HepG2 (cell line): ENCODE measurements around the gene RGMA. TPM values are rescaled to one million over a fixed set of nuclear protein-coding genes. Genes with fewer than 3 reads are reported as not detected.

ENCODE experiments used
- ATAC-seq: fragments of 200-7000 bp; cut with Tn5 transposase; 3 replicates; pipeline ENCODE4 v1.9.1; 2020; ENCODE audit warnings: mild to moderate bottlenecking, moderate library complexity
- BruUV-seq: library from RNA; stranded (reverse); fragments of 400-500 nt; replicated peaks from 2 replicates; lab custom pipeline; 2021; lab: Mats Ljungman, UMichigan
- CTCF ChIA-PET: fragments of 300-600 bp; formaldehyde crosslinking; extraction: SDS; loops from one replicate; lab custom pipeline; 2021; ENCODE audit warnings: low total read pairs, inconsistent platforms, low intra/inter-chr PET ratio; lab: Yijun Ruan, JAX
- POLR2A ChIA-PET: fragments of 350-600 bp; sonication (Branson Sonifier 250); formaldehyde crosslinking; loops from one replicate; lab custom pipeline; 2020; ENCODE audit warnings: antibody characterized with exemption, inconsistent platforms; lab: Yijun Ruan, JAX
- DNase-seq: peaks from one replicate; pipeline ENCODE4 v3.0.0-alpha.2; 2015; ENCODE audit warnings: low spot score
- FAIRE-seq: peaks from 3 replicates; lab custom pipeline; 2011; peaks lifted over from hg19 to GRCh38; lab: Jason Lieb, UNC
- H2AFZ ChIP-seq: one replicate; pipeline ENCODE4 v1.6.1; 2011; ENCODE audit warnings: low read length, inconsistent platforms
- H3K27ac ChIP-seq: fragments of 300-600 bp; 3 replicates; pipeline ENCODE4 v1.8.0; 2011; ENCODE audit warnings: mixed run types, mild to moderate bottlenecking, mixed read lengths, low read length, inconsistent platforms; ENCODE audit not compliant: insufficient read depth; ENCODE audit errors: extremely low read length
- H3K27me3 ChIP-seq, 2 experiments: fragments of 200-600 bp in 1 of 2; 2 replicates in 1 of 2; 3 replicates in 1 of 2; pipeline versions ENCODE4 v1.6.0 to v1.8.0; 2011; ENCODE audit warnings: low read length in 2 of 2, mild to moderate bottlenecking in 2 of 2, moderate library complexity in 2 of 2, inconsistent platforms in 1 of 2; ENCODE audit not compliant: insufficient read depth in 2 of 2, control insufficient read depth in 1 of 2
- H3K36me3 ChIP-seq, 2 experiments: fragments of 200-600 bp in 1 of 2; replicated peaks in 1 of 2; 2 replicates in 1 of 2; 3 replicates in 1 of 2; pipeline versions ENCODE4 v1.5.1 to v1.8.0; 2011; ENCODE audit warnings: low read length in 2 of 2, inconsistent platforms in 1 of 2; ENCODE audit not compliant: insufficient read depth in 2 of 2, control insufficient read depth in 1 of 2
- H3K4me1 ChIP-seq: 2 replicates; pipeline ENCODE4 v1.5.1; 2012; ENCODE audit warnings: low read length, inconsistent platforms; ENCODE audit not compliant: insufficient read depth
- H3K4me2 ChIP-seq: 2 replicates; pipeline ENCODE4 v1.6.0; 2011; ENCODE audit warnings: low read depth, low read length, inconsistent platforms
- H3K4me3 ChIP-seq, 3 experiments: fragments of 200-600 bp in 1 of 3; sonication (generic), shearing (Covaris generic) in 1 of 3; replicated peaks in 1 of 3; 2 replicates each; pipeline ENCODE4 v1.5.1; 2011 to 2016; ENCODE audit warnings: low read length in 3 of 3, inconsistent platforms in 2 of 3, low read depth in 2 of 3, mild to moderate bottlenecking in 2 of 3, control low read depth in 1 of 3, mixed read lengths in 1 of 3; ENCODE audit not compliant: insufficient read depth in 1 of 3
- H3K79me2 ChIP-seq: one replicate; pipeline ENCODE4 v1.6.1; 2011; ENCODE audit warnings: low read length, inconsistent platforms; ENCODE audit not compliant: insufficient read depth
- H3K9ac ChIP-seq: 2 replicates; pipeline ENCODE4 v1.6.0; 2011; ENCODE audit warnings: mild to moderate bottlenecking, low read depth, low read length, inconsistent platforms; ENCODE audit not compliant: insufficient read depth
- H3K9me3 ChIP-seq: 2 replicates; pipeline ENCODE4 v1.5.1; 2012; ENCODE audit warnings: mild to moderate bottlenecking, low read length
- H4K20me1 ChIP-seq: 2 replicates; pipeline ENCODE4 v1.6.0; 2011; ENCODE audit warnings: inconsistent platforms, mild to moderate bottlenecking, low read length, moderate library complexity; ENCODE audit not compliant: insufficient read depth
- ARNT ChIP-seq: fragments of 450-650 bp; IDR thresholded peaks from 2 replicates; pipeline ENCODE4 v1.6.1; 2017
- EHMT2 ChIP-seq: fragments of 200-600 bp; sonication (generic); IDR thresholded peaks from 2 replicates; pipeline ENCODE4 v1.7.0; 2017; ENCODE audit warnings: antibody characterized with exemption, low read depth, low read length, borderline replicate concordance
- HHEX ChIP-seq: IDR thresholded peaks from 2 replicates; pipeline ENCODE4 v1.6.1; 2016; ENCODE audit warnings: control low read depth
- HNF1B ChIP-seq: sonication (generic); formaldehyde crosslinking; IDR thresholded peaks from 2 replicates; pipeline ENCODE4 v1.5.1; 2020; ENCODE audit warnings: mild to moderate bottlenecking, moderate library complexity, missing genetic modification reagents
- KLF9 ChIP-seq: IDR thresholded peaks from 2 replicates; pipeline ENCODE4 v1.6.1; 2016; ENCODE audit warnings: low read depth
- NBN ChIP-seq: fragments of 450-650 bp; conservative IDR thresholded peaks from 2 replicates; pipeline ENCODE4 v1.6.1; 2017
- NFE2L1 ChIP-seq: sonication (generic); formaldehyde crosslinking; IDR thresholded peaks from 2 replicates; pipeline ENCODE4 v1.4.0; 2020; ENCODE audit warnings: missing genetic modification reagents, mild to moderate bottlenecking, borderline replicate concordance
- PAF1 ChIP-seq: IDR thresholded peaks from 2 replicates; pipeline ENCODE4 v1.6.1; 2016; ENCODE audit warnings: missing genetic modification reagents, missing compliant biosample characterization
- THAP9 ChIP-seq: sonication (generic); formaldehyde crosslinking; IDR thresholded peaks from 2 replicates; pipeline ENCODE4; 2020; ENCODE audit warnings: missing genetic modification reagents, mild to moderate bottlenecking, borderline replicate concordance
- ZNF275 ChIP-seq: sonication (generic); formaldehyde crosslinking; IDR thresholded peaks from 2 replicates; pipeline ENCODE4 v1.8.0; 2022; ENCODE audit warnings: missing genetic modification reagents, mild to moderate bottlenecking, inconsistent platforms, borderline replicate concordance
- ZNF713 ChIP-seq: sonication (generic); formaldehyde crosslinking; IDR thresholded peaks from 2 replicates; pipeline ENCODE4 v1.4.0; 2020; ENCODE audit warnings: mild to moderate bottlenecking, missing genetic modification reagents
- WGBS: methylation state at CpG from one replicate; pipeline ENCODE4 v1.1.6; 2017; ENCODE audit warnings: low lambda C conversion rate; 5-methylcytosine and 5-hydroxymethylcytosine counted together
- in situ Hi-C: cut with HindIII; loops from 2 replicates; pipeline ENCODE4 v1.10.0; 2017; ENCODE audit warnings: low pct_unique_long_range_greater_than_20kb; ENCODE audit not compliant: extremely low pct_ligation_motif_present
- intact Hi-C: fragments of 100-400 bp; cut with micrococcal nuclease; formaldehyde crosslinking; loops from one replicate; pipeline ENCODE4 v1.10.0; 2022; ENCODE audit not compliant: unreplicated experiment
- polyA plus RNA-seq, 8 experiments: library from polyadenylated mRNA; depleted of rRNA in 3 of 8; stranded (reverse) in 7 of 8; unstranded in 1 of 8; fragments of >200 nt; fragmentation: Illumina TruSeq in 4 of 8; extraction: Trizol in 4 of 8; gene quantifications; 2 replicates each; pipeline versions ENCODE4 v1.2.1 to v1.2.3, GENCODE V29; 2011 to 2016; ENCODE audit warnings: low read depth in 4 of 8, missing spikeins in 1 of 8, mixed read lengths in 1 of 8; ENCODE audit not compliant: insufficient read depth in 1 of 8
- total RNA-seq, 5 experiments: library from RNA; depleted of rRNA; stranded (reverse); fragments of >200 nt; fragmentation: Illumina TruSeq; extraction: Trizol; gene quantifications; 2 replicates each; pipeline ENCODE4 v1.2.3, GENCODE V29; 2016; ENCODE audit warnings: low read depth in 1 of 5
- TF ChIP-seq, protein P1 (sequence below): sonication (generic); formaldehyde crosslinking; IDR thresholded peaks from 2 replicates; pipeline ENCODE4 v1.4.0; 2020; ENCODE audit warnings: missing genetic modification reagents
- TF ChIP-seq, protein P2 (sequence below), 2 experiments: sonication (generic) in 1 of 2; formaldehyde crosslinking in 1 of 2; IDR thresholded peaks; 2 replicates each; pipeline versions ENCODE4 v1.4.0 to v1.6.1; 2018 to 2020; ENCODE audit warnings: missing genetic modification reagents in 2 of 2, borderline replicate concordance in 1 of 2, low read depth in 1 of 2, mild to moderate bottlenecking in 1 of 2, missing biosample characterization in 1 of 2

The RGMA gene
- total and polyA plus RNA-seq, 2 of the 13 experiments (the other 11 are each of a cell fraction or from before 2014, with no cell fraction given): not detected

DNA sequence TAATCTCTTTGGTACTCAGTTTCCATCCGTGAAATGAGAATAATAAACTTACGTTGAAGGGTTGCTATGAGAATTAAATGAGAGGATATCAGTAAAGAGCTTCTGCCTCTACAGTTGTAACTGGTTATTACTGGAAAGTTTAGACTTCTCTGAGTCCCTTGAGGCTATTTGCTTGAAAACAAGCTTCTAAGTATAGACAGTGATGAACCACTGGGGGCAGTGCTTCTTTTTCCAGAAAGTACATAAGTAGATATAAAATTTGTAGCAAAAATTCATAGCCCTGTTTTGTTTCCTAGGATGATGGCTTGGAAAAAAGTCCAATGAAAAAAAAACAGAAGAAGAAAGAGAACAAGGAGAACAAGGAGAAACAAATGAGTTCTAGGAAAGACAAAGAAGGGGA lies 87.1 kb downstream of the RGMA start (continued):
- no peak for TF ChIP-seq EHMT2
- TF ChIP-seq ZNF713 (CRISPR knock-in tag): no peak
- no peak for TF ChIP-seq PAF1 (CRISPR knock-in tag)
- TF ChIP-seq, all 625 proteins: peak for 0

DNA sequence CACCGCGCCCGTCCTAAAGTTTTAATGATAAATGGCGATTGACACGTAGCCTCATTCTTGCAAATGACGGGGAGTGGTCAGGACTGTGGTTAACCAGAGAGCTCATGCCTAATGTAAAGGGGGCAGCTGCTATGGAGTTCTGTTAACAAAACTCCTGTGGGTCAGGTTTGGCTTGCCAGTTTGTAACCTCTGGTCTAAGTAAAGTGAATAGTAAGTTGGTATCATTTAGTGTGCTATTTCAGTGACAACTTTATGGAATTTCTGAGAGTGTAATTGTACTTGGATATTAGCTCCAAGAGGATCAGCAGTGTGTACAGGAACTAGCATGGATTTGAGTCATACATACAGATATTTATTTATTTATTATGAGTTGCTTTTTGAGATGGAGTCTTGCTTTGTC lies 87.9 kb downstream of the RGMA start:
- no peak overlapping the region for H3K4me2 ChIP-seq
- no peak overlapping the region for H3K27ac ChIP-seq
- in situ Hi-C loops (loop anchor here (25.0 kb wide), 1 partner anchor 214 kb away; no protein-coding TSS in a partner anchor), intact Hi-C loops (no loop called here)
- DNase-seq (no peak), ATAC-seq (no peak), FAIRE-seq (no peak)
- H2AFZ ChIP-seq: no peak overlapping the region
- H3K79me2 ChIP-seq: no peaks in the 10 kb centered on the region
- POLR2A ChIA-PET: no interaction called here
- BruUV-seq: no TSS peak
- no peaks in the 10 kb centered on the region for H3K27me3 ChIP-seq
- CTCF ChIA-PET: no interaction called here
- WGBS: 97% methylated on average over 6 of the region's 6 CpGs
- no peak overlapping the region for H3K4me3 ChIP-seq
- H3K9ac ChIP-seq: no peak overlapping the region
- no peaks in the 10 kb centered on the region for H4K20me1 ChIP-seq
- peaks cover 24 to 89% of the 10 kb centered on the region in 2 experiments for H3K36me3 ChIP-seq
- no peaks in the 10 kb centered on the region for H3K9me3 ChIP-seq
- no peaks in the 10 kb centered on the region for H3K4me1 ChIP-seq
- no peak for TF ChIP-seq THAP9 (CRISPR knock-in tag)
- no peak for TF ChIP-seq HNF1B
- TF ChIP-seq, protein P1, sequence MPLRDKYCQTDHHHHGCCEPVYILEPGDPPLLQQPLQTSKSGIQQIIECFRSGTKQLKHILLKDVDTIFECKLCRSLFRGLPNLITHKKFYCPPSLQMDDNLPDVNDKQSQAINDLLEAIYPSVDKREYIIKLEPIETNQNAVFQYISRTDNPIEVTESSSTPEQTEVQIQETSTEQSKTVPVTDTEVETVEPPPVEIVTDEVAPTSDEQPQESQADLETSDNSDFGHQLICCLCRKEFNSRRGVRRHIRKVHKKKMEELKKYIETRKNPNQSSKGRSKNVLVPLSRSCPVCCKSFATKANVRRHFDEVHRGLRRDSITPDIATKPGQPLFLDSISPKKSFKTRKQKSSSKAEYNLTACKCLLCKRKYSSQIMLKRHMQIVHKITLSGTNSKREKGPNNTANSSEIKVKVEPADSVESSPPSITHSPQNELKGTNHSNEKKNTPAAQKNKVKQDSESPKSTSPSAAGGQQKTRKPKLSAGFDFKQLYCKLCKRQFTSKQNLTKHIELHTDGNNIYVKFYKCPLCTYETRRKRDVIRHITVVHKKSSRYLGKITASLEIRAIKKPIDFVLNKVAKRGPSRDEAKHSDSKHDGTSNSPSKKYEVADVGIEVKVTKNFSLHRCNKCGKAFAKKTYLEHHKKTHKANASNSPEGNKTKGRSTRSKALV (CRISPR knock-in tag): no peak
- TF ChIP-seq ZNF275 (CRISPR knock-in tag): no peak
- no peak for TF ChIP-seq HHEX (CRISPR knock-in tag)
- TF ChIP-seq, protein P2, sequence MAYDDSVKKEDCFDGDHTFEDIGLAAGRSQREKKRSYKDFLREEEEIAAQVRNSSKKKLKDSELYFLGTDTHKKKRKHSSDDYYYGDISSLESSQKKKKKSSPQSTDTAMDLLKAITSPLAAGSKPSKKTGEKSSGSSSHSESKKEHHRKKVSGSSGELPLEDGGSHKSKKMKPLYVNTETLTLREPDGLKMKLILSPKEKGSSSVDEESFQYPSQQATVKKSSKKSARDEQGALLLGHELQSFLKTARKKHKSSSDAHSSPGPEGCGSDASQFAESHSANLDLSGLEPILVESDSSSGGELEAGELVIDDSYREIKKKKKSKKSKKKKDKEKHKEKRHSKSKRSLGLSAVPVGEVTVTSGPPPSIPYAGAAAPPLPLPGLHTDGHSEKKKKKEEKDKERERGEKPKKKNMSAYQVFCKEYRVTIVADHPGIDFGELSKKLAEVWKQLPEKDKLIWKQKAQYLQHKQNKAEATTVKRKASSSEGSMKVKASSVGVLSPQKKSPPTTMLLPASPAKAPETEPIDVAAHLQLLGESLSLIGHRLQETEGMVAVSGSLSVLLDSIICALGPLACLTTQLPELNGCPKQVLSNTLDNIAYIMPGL (CRISPR knock-in tag; IDR thresholded peaks at IDR 0.05; ENCODE audit: borderline replicate concordance in 1 of 2, low read depth in 1 of 2): no peak
- TF ChIP-seq NBN: no peak
- TF ChIP-seq ARNT: no peak
- no peak for TF ChIP-seq NFE2L1 (CRISPR knock-in tag)
- TF ChIP-seq KLF9 (CRISPR knock-in tag): no peak
